Measurements from ENCODE around the gene SEMA5A. TPM values are rescaled to one million over a fixed set of nuclear protein-coding genes. Genes with fewer than 3 reads are reported as not detected.

SEMA5A gene
- total and polyA plus RNA-seq, 2 donors (not counting 1 experiment from before 2014, with no cell fraction given), result not detected

- Histone ChIP-seq H3K4me2 (replicated peaks; ENCODE audit: low read depth, low read length, poor library complexity, severe bottlenecking) (no peak overlapping the region), H2AFZ (ENCODE audit: insufficient read depth, low read depth, low read length, poor library complexity, severe bottlenecking) (no peak overlapping the region), H3K79me2 (ENCODE audit: control insufficient read depth, insufficient read depth, low read length) (no peaks in the 10 kb centered on the region), H4K20me1 (ENCODE audit: control insufficient read depth, insufficient read depth, low read length, poor library complexity, severe bottlenecking) (no peaks in the 10 kb centered on the region), H3K4me1 (ENCODE audit: control insufficient read depth in 2 of 2, insufficient read depth in 2 of 2, low read length in 2 of 2) (no peaks in the 10 kb centered on the region), H3K9ac (ENCODE audit: low read length) (no peak overlapping the region), H3K27me3 (replicated peaks in 1 of 4; ENCODE audit: control extremely low read depth in 1 of 4, control insufficient read depth in 3 of 4, insufficient read depth in 4 of 4, low read length in 3 of 4) (no peaks in the 10 kb centered on the region), H3K27ac (ENCODE audit: low read length in 2 of 2) (no peak overlapping the region), H3K9me3 (ENCODE audit: control extremely low read depth in 1 of 3, control insufficient read depth in 2 of 3, insufficient read depth in 1 of 3, low read length in 2 of 3) (no peaks in the 10 kb centered on the region), H3K36me3 (replicated peaks in 1 of 2; ENCODE audit: control extremely low read depth in 1 of 2, control insufficient read depth in 1 of 2, extremely low read depth in 1 of 2, insufficient read depth in 2 of 2, low read length in 1 of 2) (no peaks in the 10 kb centered on the region), H3K4me3 (ENCODE audit: control extremely low read depth in 1 of 5, extremely low read depth in 1 of 5, insufficient read depth in 1 of 5, low read depth in 2 of 5, low read length in 4 of 5) (no peak overlapping the region)
- Mint-ChIP-seq H3K4me3 (no peak overlapping the region), H3K27ac (no peak overlapping the region), H3K4me1 (no peaks in the 10 kb centered on the region), H3K9me3 (ENCODE audit: insufficient read depth) (no peaks in the 10 kb centered on the region), H3K27me3 (no peaks in the 10 kb centered on the region)
- no peak for TF ChIP-seq CTCF (IDR thresholded peaks at IDR 0.05)
- no peak for TF ChIP-seq EZH2 (IDR thresholded peaks at IDR 0.05; ENCODE audit: borderline replicate concordance, insufficient read depth, low read depth, low read length, poor library complexity, severe bottlenecking)
- DNase-seq, result no peak
- POLR2A ChIA-PET, result no interaction called here
- intact Hi-C loops (cut with micrococcal nuclease), result no loop called here
- WGBS (ENCODE audit: insufficient coverage), result 100% methylated on average over 1 of the region's 2 CpGs
- no peak for ATAC-seq (ENCODE audit: low read depth)
- CTCF ChIA-PET, result no interaction called here
Measured at GRCh38 chr5:9251379-9251980, 294.4 kb downstream of the SEMA5A start.

- H3K4me1 ChIP-seq (ENCODE audit: control insufficient read depth in 2 of 2, insufficient read depth in 2 of 2, low read length in 2 of 2), result no peaks in the 10 kb centered on the region
- H3K9me3 ChIP-seq (ENCODE audit: control extremely low read depth in 1 of 3, control insufficient read depth in 2 of 3, insufficient read depth in 1 of 3, low read length in 2 of 3), result no peaks in the 10 kb centered on the region
- H3K27me3 ChIP-seq (replicated peaks in 1 of 4; ENCODE audit: control extremely low read depth in 1 of 4, control insufficient read depth in 3 of 4, insufficient read depth in 4 of 4, low read length in 3 of 4), result no peaks in the 10 kb centered on the region
- CTCF ChIA-PET, result no interaction called here
- POLR2A ChIA-PET, result no interaction called here
- no peaks in the 10 kb centered on the region for H4K20me1 ChIP-seq (ENCODE audit: control insufficient read depth, insufficient read depth, low read length, poor library complexity, severe bottlenecking)
- H3K9ac ChIP-seq (ENCODE audit: low read length), result no peak overlapping the region
- no peak overlapping the region for H3K4me2 ChIP-seq (replicated peaks; ENCODE audit: low read depth, low read length, poor library complexity, severe bottlenecking)
- H3K4me1 Mint-ChIP-seq, result no peaks in the 10 kb centered on the region
- H3K36me3 ChIP-seq (replicated peaks in 1 of 2; ENCODE audit: control extremely low read depth in 1 of 2, control insufficient read depth in 1 of 2, extremely low read depth in 1 of 2, insufficient read depth in 2 of 2, low read length in 1 of 2), result no peaks in the 10 kb centered on the region
- H3K4me3 ChIP-seq (ENCODE audit: control extremely low read depth in 1 of 5, extremely low read depth in 1 of 5, insufficient read depth in 1 of 5, low read depth in 2 of 5, low read length in 4 of 5), result no peak overlapping the region
- no peak overlapping the region for H3K27ac ChIP-seq (ENCODE audit: low read length in 2 of 2)
- no peaks in the 10 kb centered on the region for H3K27me3 Mint-ChIP-seq
- intact Hi-C loops (cut with micrococcal nuclease), result no loop called here
- WGBS (ENCODE audit: insufficient coverage), result no CpG with 5 or more reads among the region's 3 CpGs
- H2AFZ ChIP-seq (ENCODE audit: insufficient read depth, low read depth, low read length, poor library complexity, severe bottlenecking), result no peak overlapping the region
- H3K9me3 Mint-ChIP-seq (ENCODE audit: insufficient read depth), result no peaks in the 10 kb centered on the region
- ATAC-seq (ENCODE audit: low read depth), result no peak
- no peak overlapping the region for H3K4me3 Mint-ChIP-seq
- no peak for DNase-seq
- no peaks in the 10 kb centered on the region for H3K79me2 ChIP-seq (ENCODE audit: control insufficient read depth, insufficient read depth, low read length)
- H3K27ac Mint-ChIP-seq, result no peak overlapping the region
- TF ChIP-seq EZH2 (IDR thresholded peaks at IDR 0.05; ENCODE audit: borderline replicate concordance, insufficient read depth, low read depth, low read length, poor library complexity, severe bottlenecking), result no peak
- no peak for TF ChIP-seq CTCF (IDR thresholded peaks at IDR 0.05)
Measured at GRCh38 chr5:9249231-9249630, 296.6 kb downstream of the SEMA5A start.

Measured in B cell (primary cell).